ENCODE measurements around the gene PTPRH. TPM values are rescaled to one million over a fixed set of nuclear protein-coding genes. Genes with fewer than 3 reads are reported as not detected.

PTPRH gene
- total RNA-seq, 4 donors from 2014 or later: 0.54 to 4.0 (median 1.4) TPM

DNA sequence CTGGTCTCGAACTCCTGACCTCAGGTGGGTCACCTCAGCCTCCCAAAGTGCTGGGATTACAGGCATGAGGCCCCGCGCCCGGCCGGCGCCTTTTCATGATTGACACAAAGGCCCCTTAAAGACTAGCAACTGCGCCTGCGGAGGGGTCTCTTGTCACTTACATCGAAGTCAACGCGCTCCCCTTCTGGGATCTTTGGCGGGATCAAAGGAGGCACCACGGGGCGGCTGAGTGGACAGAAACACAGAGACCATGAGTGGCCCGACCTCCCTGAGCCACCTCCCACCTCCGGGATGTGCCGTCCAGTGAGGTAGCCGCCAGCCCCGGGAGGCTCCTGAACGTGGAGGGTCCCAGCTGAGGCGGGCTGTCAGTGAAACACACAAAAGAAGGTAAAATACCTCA is 67.6 kb downstream of the PTPRH start:
- WGBS, 2 donors (ENCODE audit: low coverage in 1 of 2): 40% methylated on average over 4 of the region's 21 CpGs; no CpG with 5 or more reads in 1 of the 2 donors
- Histone ChIP-seq H3K4me3 (no peak overlapping the region), H3K4me1 (peaks cover 0 to 21% (median 5%) of the 10 kb centered on the region in 3 donors), H3K27me3 (peaks cover 100% of the 10 kb centered on the region), H3K27ac (no peak overlapping the region), H3K36me3 (no peaks in the 10 kb centered on the region), H3K9me3 (no peaks in the 10 kb centered on the region)
- no peak for ATAC-seq
- TF ChIP-seq CTCF (IDR thresholded peaks at IDR 0.05) (no peak), POLR2AphosphoS5 (IDR thresholded peaks at IDR 0.05) (no peak), EP300 (IDR thresholded peaks at IDR 0.05) (no peak), POLR2A (IDR thresholded peaks at IDR 0.05) (no peak)

GRCh38 chr19:55137915-55138314 is 71.4 kb downstream of the PTPRH start:
- peaks cover 94% of the 10 kb centered on the region for H3K27me3 ChIP-seq
- WGBS, 2 donors (ENCODE audit: low coverage in 1 of 2): 43 to 46% methylated on average over 7 to 9 of the region's 9 CpGs

GRCh38 chr19:55136399-55137102 is 72.8 kb downstream of the PTPRH start:
- 62 to 100% methylated on average over 1 to 3 of the region's 17 CpGs for WGBS, 2 donors (ENCODE audit: low coverage in 1 of 2)
- no peak for TF ChIP-seq CTCF (IDR thresholded peaks at IDR 0.05)
- no peak for TF ChIP-seq POLR2AphosphoS5 (IDR thresholded peaks at IDR 0.05)
- TF ChIP-seq EP300 (IDR thresholded peaks at IDR 0.05): no peak
- no peaks in the 10 kb centered on the region for H3K36me3 ChIP-seq
- H3K4me3 ChIP-seq: no peak overlapping the region
- no peaks in the 10 kb centered on the region for H3K9me3 ChIP-seq
- peaks cover 92% of the 10 kb centered on the region for H3K27me3 ChIP-seq
- H3K4me1 ChIP-seq: peaks cover 0 to 7% (median 0%) of the 10 kb centered on the region in 3 donors
- no peak for ATAC-seq
- H3K27ac ChIP-seq: no peak overlapping the region

More at GRCh38 chr19:55137915-55138314, 71.4 kb downstream of the PTPRH start:
- H3K27ac ChIP-seq: no peak overlapping the region
- TF ChIP-seq POLR2A (IDR thresholded peaks at IDR 0.05) (no peak), POLR2AphosphoS5 (IDR thresholded peaks at IDR 0.05) (no peak), EP300 (IDR thresholded peaks at IDR 0.05) (no peak)
- no peak overlapping the region for H3K4me3 ChIP-seq
- H3K4me1 ChIP-seq: peaks cover 0 to 7% (median 0%) of the 10 kb centered on the region in 3 donors
- no peaks in the 10 kb centered on the region for H3K9me3 ChIP-seq
- no peak for ATAC-seq
- H3K36me3 ChIP-seq: no peaks in the 10 kb centered on the region

DNA sequence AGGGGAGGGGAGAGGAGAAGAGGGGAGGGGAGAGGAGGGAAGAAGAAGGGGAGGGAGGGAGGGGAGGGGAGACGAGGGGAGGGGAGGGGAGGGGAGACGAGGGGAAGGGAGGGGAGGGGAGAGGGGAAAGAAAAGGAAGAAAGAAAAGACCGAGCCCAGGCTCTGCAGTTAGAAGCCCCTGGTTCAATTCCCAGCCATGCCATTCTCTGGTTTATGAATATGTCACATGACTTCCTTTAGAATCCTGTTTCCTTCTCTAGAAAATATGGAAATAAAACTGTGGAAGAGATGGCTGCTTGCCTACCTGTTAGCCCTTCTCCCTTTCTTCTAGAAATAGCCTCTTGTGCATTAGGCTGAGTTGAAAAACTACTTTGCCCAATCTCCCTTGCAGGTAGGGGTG is 74.6 kb downstream of the PTPRH start:
- no peak for ATAC-seq
- Histone ChIP-seq H3K27me3 (peaks cover 92% of the 10 kb centered on the region), H3K4me1 (no peaks in the 10 kb centered on the region), H3K4me3 (no peak overlapping the region), H3K36me3 (no peaks in the 10 kb centered on the region), H3K9me3 (no peaks in the 10 kb centered on the region), H3K27ac (no peak overlapping the region)
- TF ChIP-seq EP300 (IDR thresholded peaks at IDR 0.05) (no peak), POLR2AphosphoS5 (IDR thresholded peaks at IDR 0.05) (no peak), CTCF (IDR thresholded peaks at IDR 0.05) (no peak), POLR2A (IDR thresholded peaks at IDR 0.05) (no peak)
- WGBS, 2 donors (ENCODE audit: low coverage in 1 of 2): 13 to 25% methylated on average over 1 of the region's 3 CpGs

GRCh38 chr19:55133639-55134444 is 75.5 kb downstream of the PTPRH start:
- Histone ChIP-seq H3K4me1 (no peaks in the 10 kb centered on the region), H3K4me3 (no peak overlapping the region), H3K27ac (no peak overlapping the region), H3K9me3 (no peaks in the 10 kb centered on the region), H3K27me3 (peaks cover 88% of the 10 kb centered on the region), H3K36me3 (no peaks in the 10 kb centered on the region)
- no peak for TF ChIP-seq POLR2A (IDR thresholded peaks at IDR 0.05)
- 42 to 49% methylated on average over 6 to 9 of the region's 25 CpGs for WGBS, 2 donors (ENCODE audit: low coverage in 1 of 2)
- ATAC-seq: no peak

Data from gastroesophageal sphincter (tissue), 4 donors.